GM19240 (cell line): ENCODE results near the gene SDC3.

Experiments used
- DNase-seq: peaks from one replicate; pipeline ENCODE4 v3.0.0; 2011; ENCODE audit warnings: low spot score; ENCODE audit not compliant: insufficient read length

The SDC3 gene

GRCh38 chr1:30855686-30856259 is 52.8 kb downstream of the SDC3 start:
- DNase-seq: no peak

- no peak for DNase-seq
Measured at GRCh38 chr1:30853350-30853749, 55.2 kb downstream of the SDC3 start.

- DNase-seq: no peak
Measured at GRCh38 chr1:30852026-30852425, 56.5 kb downstream of the SDC3 start.

- DNase-seq: no peak
Measured at GRCh38 chr1:30851286-30851685, 57.3 kb downstream of the SDC3 start.

- no peak for DNase-seq
Measured at GRCh38 chr1:30850607-30851006, 58.0 kb downstream of the SDC3 start.

- DNase-seq: no peak
Measured at GRCh38 chr1:30848130-30848529, 60.4 kb downstream of the SDC3 start.

GRCh38 chr1:30847358-30847972 is 61.1 kb downstream of the SDC3 start:
- no peak for DNase-seq

GRCh38 chr1:30846587-30846986 is 62.0 kb downstream of the SDC3 start:
- no peak for DNase-seq

GRCh38 chr1:30845904-30846290 is 62.7 kb downstream of the SDC3 start:
- DNase-seq: no peak

- DNase-seq: no peak
Measured at GRCh38 chr1:30845237-30845903, 63.2 kb downstream of the SDC3 start.

- DNase-seq: no peak
Measured at GRCh38 chr1:30844631-30845030, 63.9 kb downstream of the SDC3 start.

- DNase-seq: no peak
Measured at GRCh38 chr1:30842697-30843354, 65.7 kb downstream of the SDC3 start.

GRCh38 chr1:30840904-30841598 is 67.5 kb downstream of the SDC3 start:
- no peak for DNase-seq

GRCh38 chr1:30839827-30840359 is 68.7 kb downstream of the SDC3 start:
- no peak for DNase-seq

GRCh38 chr1:30838996-30839395 is 69.6 kb downstream of the SDC3 start:
- no peak for DNase-seq

GRCh38 chr1:30837653-30838052 is 70.9 kb downstream of the SDC3 start:
- no peak for DNase-seq

- DNase-seq: no peak
Measured at GRCh38 chr1:30834253-30834652, 74.3 kb downstream of the SDC3 start.

- DNase-seq: no peak
Measured at GRCh38 chr1:30830537-30830936, 78.0 kb downstream of the SDC3 start.

- DNase-seq: no peak
Measured at GRCh38 chr1:30829889-30830288, 78.7 kb downstream of the SDC3 start.

GRCh38 chr1:30824736-30825429 is 83.7 kb downstream of the SDC3 start:
- DNase-seq: no peak
